Colon (tissue), 2 donors: Measurements from ENCODE around the gene CEP131.

Experiments used
- FAIRE-seq: peaks from 2 replicates; lab custom pipeline; 2012; peaks lifted over from hg19 to GRCh38; lab: Jason Lieb, UNC
- donor health status: control.
- donor health status: control.

CEP131 gene

DNA sequence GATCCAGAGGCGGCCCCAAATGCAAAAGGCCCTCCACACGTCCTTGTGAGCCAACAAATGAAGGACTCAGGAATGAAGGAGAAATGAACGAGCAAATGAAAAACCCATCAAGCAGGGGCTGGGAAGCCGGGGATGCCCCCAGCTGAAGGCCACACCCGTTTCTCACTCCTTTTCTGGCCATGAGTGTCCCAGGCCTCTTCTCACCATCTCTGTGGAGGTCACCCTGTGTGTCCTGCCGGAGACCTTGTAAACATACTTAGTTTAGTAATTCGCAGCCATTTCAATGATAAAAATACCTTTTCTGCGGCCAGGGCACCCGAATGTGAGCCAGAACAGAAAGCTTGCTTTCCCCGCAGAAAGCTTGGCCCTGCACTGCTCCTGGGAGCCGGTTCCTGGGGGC, 35.6 kb downstream of the CEP131 start:
- FAIRE-seq, result no peak

DNA sequence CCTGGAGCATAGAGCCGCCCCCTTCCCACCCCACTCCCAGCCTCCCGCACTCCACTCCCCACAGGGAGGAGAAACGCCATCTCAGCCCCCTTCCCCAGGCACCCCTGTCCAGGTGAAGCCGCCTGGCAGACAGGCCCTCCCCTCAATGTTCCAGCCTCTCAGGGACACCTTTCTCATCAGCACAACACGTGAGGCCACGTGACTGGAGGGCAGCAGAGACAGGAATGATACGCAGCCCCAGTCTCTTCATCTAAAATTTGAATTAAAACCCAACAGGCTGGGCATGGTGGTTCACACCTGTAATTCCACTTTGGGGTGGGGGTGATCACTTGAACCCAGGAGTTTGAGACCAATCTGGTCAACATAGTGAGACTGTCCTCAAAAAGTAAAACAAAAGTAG, 36.6 kb downstream of the CEP131 start:
- no peak for FAIRE-seq

DNA sequence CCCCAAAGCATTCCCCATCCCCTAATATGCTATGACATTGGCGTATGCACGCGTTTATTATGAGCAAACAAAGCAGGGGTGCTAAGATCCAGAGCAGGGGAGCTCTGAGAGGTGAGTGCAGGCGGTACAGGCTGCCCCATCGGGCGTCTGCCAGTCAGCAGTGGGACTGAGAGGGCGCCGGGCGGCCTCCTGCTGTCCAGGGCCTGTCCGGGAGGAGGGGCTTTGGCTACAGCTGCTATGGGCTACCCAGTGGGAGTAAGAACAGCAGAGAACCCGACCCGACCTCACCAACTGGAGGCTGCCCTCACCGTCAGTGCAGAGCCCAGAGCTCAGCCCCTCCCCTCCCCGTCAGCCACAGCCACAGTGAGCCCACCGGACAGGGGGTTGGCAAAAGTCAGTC, 38.2 kb downstream of the CEP131 start:
- no peak for FAIRE-seq

- no peak for FAIRE-seq
Measured at GRCh38 chr17:81183807-81184206, 39.0 kb downstream of the CEP131 start.

DNA sequence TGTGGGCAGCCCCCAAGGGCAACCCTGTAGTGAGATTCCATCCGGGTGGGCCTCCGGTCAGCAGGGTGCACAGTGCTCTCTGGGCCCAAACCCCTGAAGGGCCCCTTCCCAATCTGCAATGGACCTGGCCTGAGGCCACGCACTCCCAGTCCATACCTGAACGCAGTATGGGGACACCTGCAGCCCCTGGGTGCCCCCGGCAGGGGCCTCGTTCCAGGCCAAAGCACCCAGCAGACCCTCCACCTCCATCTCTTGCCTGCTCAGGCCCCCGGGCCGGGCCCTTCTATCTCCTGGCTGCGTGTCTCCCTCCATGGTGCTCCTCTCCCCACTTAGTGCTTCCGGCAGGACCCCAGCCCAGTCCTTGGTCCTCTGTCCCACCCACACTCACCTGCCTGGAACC, 39.4 kb downstream of the CEP131 start:
- FAIRE-seq, result no peak

GRCh38 chr17:81182596-81182995, 40.2 kb downstream of the CEP131 start:
- no peak for FAIRE-seq

DNA sequence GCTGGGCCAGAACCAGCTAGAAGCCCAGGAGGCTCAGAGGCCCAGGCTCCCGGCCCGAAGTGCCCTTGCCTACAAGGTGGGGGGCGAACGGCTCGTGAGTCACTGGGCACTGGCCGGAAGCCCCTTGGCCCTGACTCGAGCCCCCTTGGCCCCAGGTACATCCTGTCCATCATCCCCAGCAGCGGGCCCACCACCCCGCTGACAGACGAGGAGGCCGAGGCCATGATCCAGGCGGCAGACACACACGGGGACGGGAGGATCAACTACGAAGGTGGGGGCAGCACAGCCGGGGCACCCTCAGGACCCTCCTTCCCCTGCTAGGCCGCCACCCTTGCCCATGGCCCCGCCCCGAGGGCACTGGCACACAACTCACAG, 41.0 kb downstream of the CEP131 start:
- no peak for FAIRE-seq

- FAIRE-seq, result no peak
Measured at GRCh38 chr17:81180836-81181810, 41.6 kb downstream of the CEP131 start.

- FAIRE-seq, result no peak
Measured at GRCh38 chr17:81179861-81180260, 42.9 kb downstream of the CEP131 start.

DNA sequence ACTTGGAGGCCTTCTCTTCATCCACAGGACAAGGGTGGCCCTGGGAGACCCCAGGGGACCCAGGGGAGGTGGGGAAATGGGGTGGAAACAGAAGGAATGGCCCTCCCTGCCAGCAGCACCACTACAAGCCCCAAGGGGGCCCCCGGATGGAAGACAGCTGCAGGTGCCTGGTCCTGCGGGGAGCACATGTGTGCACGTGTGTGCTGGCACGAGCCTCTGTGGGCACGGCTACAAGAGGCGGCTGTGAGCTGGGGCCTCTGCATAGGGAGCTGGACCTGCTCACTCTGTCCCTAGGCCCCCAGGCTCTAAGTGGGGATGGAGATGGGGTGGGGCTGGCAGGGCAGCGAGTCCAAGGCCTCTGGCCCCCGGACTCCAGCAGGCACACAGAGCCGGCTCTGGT, 43.5 kb downstream of the CEP131 start:
- no peak for FAIRE-seq

DNA sequence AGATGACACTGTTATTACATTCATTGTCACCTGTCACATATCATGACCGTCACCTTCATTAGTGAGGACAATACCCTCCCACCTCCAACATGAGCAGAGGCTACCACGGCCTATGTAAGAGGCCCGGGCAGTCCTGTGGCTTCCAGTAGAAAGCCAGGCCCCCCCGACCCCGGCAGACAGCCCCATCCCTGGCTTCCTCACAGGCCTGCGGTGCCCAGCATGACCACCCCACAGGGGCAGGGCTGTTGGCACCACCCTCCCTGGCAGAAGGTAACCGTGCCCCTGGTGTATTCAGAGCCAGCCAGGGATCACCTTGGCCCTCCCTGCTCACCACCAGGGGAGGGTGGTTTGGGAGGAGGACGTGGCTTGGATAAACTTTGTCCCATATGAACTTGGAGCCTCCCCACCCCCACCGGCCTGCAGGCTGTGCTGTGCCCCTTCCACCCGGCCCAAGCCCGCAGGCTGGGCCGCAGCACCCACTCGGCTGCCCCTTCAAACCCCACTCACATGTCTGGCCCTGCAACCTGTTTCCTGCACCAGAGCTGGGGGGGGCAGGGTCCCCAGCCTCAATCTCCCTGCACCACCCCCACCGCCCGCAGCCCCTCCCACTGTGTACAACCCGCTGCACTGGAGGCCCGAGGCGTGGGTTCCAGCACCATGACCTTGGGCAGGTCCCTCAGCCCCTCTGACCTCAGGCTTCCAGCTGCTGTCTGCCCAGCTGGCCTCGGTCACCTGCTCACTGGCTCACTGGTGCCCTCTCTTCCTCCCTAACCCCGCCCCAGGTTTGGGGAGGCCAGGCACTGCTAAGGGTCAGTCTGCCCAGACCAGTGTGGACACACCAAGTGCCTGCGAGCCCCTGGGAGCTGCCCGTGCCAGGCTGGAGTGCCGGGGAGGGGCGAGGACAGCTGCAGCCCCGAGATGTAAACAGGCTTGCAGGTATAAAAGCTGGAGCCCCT, 44.4 kb downstream of the CEP131 start:
- FAIRE-seq, result no peak

DNA sequence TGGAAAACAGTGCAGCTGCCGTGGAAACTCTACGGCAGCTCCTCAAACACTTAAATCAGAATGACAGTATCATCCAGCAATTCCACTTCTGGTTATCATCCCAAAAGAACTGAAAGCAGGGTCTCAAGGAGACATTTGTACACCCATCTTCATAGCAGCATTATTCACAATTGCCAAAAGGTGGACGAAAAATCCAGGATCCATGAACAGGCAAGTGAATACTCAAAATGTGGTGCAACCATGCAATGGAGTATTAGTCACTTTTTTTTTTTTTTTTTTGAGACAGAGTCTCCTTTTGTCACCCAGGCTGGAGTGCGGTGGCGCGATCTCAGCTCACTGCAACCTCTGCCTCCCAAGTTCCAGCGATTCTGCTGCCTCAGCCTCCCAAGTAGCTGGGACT, 46.1 kb downstream of the CEP131 start:
- no peak for FAIRE-seq

DNA sequence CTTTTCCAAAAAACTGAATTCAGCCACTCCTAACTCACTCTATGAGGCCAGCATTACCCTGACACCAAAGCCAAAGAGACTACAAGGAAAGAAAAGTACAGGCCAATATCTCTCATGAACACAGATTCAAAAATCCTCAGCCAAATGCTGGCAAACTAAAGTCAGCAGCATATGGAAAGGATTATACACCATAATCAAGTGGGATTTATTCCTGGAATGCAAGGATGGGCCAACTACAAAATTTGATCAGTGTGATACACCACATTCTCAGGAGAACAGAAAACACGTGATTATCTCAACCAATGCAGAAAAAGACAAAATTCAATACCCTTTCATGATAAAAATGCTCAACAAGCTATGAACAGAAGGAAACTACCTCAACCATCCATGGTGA, 49.0 kb downstream of the CEP131 start:
- FAIRE-seq, result no peak

- no peak for FAIRE-seq
Measured at GRCh38 chr17:81173052-81173761, 49.6 kb downstream of the CEP131 start.

DNA sequence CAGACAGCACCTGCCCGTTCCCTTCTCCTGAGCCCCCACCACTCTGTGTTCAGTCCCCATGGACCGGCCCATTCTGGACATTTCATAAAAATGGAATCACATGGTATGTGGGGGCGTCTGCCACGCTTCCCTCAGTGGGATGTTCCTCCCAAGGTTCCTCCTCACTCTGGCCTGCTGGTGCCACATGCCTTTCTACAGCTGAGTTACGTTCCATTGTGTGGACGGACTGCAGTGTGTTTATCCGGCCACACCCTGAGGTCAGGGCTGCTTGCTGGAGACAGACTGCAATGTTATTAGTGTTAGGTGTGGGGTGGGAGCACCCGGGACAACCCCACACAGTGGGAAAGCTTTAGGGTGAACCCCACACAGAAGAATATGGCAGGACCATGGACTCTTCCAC, 50.8 kb downstream of the CEP131 start:
- no peak for FAIRE-seq

DNA sequence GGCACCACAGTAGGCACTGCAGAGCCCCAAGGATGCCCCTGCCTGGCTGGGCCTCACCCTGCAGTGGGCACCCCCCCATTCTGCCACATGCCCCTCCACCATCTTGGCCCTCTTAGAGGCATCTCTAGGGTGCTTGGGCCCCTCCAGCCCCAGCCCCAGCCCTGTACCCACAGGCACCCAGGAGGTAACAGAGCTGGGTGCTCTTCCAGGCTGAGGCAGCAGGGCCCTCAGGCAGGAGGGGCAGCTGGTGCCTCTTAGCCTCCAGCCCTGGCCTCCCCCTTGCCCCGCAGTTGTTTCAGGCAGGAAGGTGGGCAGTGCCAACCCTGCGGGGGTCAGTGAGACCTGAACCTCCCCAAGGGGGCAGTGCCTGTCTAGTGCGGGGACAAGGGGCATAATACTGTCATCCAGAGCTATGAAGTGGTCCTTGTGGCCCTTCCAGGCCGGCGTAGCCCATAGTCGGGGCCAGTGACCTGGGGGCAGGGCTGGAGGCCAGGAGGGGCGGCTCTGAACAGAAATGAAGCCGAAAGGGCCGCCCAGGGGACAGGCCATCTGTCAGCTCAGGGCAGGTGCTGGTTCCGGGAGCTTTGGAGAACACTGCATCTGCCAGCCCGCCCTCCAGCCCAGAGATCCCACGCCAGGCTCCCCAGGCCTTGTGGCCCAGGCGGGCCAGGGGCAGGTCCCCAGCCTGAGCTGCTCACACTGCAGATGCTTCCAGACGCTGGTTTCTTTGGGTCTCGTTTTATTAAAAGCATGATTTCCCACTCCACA, 51.9 kb downstream of the CEP131 start:
- no peak for FAIRE-seq

- no peak for FAIRE-seq
Measured at GRCh38 chr17:81169870-81170309, 52.9 kb downstream of the CEP131 start.

DNA sequence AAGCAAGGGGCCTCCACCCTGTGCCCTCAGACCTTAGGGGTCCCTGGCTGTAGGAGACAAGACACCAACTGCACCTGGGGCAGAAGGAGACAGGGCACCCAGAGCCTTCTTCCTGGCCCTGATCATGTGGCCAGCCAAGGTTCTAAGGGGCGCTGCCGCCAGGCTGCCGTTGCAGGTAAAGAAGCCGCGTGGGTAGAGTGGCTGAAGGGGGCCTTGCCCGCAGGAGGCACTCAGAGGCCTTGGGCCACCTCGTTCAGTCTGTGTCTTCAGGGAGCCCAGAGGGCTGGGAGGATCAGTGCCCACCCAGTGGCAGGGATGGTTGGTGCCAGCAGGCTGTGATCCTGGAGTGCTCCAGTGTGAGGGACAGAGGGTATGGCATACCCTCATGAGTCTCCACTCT, 55.1 kb downstream of the CEP131 start:
- FAIRE-seq, result no peak

- FAIRE-seq, result no peak
Measured at GRCh38 chr17:81167194-81167524, 55.6 kb downstream of the CEP131 start.

DNA sequence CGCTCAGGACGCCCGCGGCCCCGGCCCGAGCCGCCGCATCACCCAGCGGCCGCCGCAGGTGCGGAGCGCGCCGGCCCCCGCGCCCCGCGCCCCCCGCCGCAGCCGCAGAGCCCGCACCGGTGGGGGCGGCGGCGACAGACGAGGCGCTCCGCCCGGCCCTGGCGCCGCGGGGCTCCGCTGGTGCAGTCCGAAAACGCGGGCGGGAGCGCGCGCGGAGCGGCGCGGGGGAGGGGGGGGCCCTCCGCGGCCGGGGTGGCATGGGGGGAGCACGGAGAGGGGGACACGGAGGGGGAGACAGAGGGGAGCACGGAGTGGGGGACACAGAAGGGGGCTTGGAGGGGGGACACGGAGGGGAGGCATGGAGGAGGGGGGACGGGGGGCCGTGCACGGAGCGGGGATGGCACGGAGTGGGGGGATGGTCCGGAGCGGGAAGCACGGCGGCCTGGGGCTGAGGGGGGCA, 56.7 kb downstream of the CEP131 start, which contains the start of gene AATK:
TSS of gene AATK (minus strand) at position 189 of the 460 bp plus-strand sequence. CDS start 229 bp downstream, outside the sequence.
- no peak for FAIRE-seq
